ENCODE results near the gene NKX6-2. TPM values are rescaled to one million over a fixed set of nuclear protein-coding genes. Genes with fewer than 3 reads are reported as not detected.
A peak's percentile ranks its signal among the peaks of the same experiment; 100 is the strongest.

Gene NKX6-2
- total RNA-seq, 1 donor from 2014 or later, result not detected

GRCh38 chr10:132786884-132787494 is 1.0 kb upstream of the NKX6-2 start:
- no peaks in the 10 kb centered on the region for H3K4me1 Mint-ChIP-seq (ENCODE audit: low read depth, unreplicated experiment)
- no peak overlapping the region for H2AFZ ChIP-seq (ENCODE audit: low read depth, low read length)
- DNase-seq (ENCODE audit: low read depth) (no peak), FAIRE-seq (no peak)
- no peaks in the 10 kb centered on the region for H3K79me2 ChIP-seq (ENCODE audit: insufficient read depth, low read length)
- H3K36me3 Mint-ChIP-seq (ENCODE audit: low read depth, unreplicated experiment), result peaks cover 10% of the 10 kb centered on the region
- peaks cover 40% of the 10 kb centered on the region for H3K27me3 ChIP-seq (ENCODE audit: insufficient read depth, low read length)
- peaks cover 10% of the 10 kb centered on the region for H3K9me3 Mint-ChIP-seq (ENCODE audit: unreplicated experiment)
- no peak for TF ChIP-seq CTCF (IDR thresholded peaks at IDR 0.05; ENCODE audit: insufficient read depth, low read depth, low read length)
- TF ChIP-seq EZH2 (IDR thresholded peaks at IDR 0.05; ENCODE audit: insufficient read depth, low read length), result peak; percentile 100
- H3K4me2 ChIP-seq (ENCODE audit: low read length), result peak overlapping the region; percentile 30
- H4K20me1 ChIP-seq (ENCODE audit: insufficient read depth, low read length), result peaks cover 16% of the 10 kb centered on the region
- no peak overlapping the region for H3K4me3 Mint-ChIP-seq (ENCODE audit: unreplicated experiment)
- H3K9ac ChIP-seq (ENCODE audit: low read length), result no peak overlapping the region
- H3K4me3 ChIP-seq (ENCODE audit: insufficient read depth, low read depth, low read length), result no peak overlapping the region
- H3K27ac ChIP-seq (ENCODE audit: low read depth, low read length), result no peak overlapping the region
- H3K9me3 ChIP-seq (ENCODE audit: insufficient read depth, low read depth, low read length), result no peaks in the 10 kb centered on the region
- peaks cover 2% of the 10 kb centered on the region for H3K36me3 ChIP-seq (ENCODE audit: insufficient read depth, low read length)
- H3K27ac Mint-ChIP-seq (ENCODE audit: unreplicated experiment), result no peak overlapping the region
- H3K4me1 ChIP-seq (ENCODE audit: insufficient read depth, low read length), result peaks cover 5% of the 10 kb centered on the region
- H3K27me3 Mint-ChIP-seq (ENCODE audit: low read depth, unreplicated experiment), result peaks cover 30% of the 10 kb centered on the region

- H3K4me1 Mint-ChIP-seq (ENCODE audit: low read depth, unreplicated experiment), result no peaks in the 10 kb centered on the region
- Histone ChIP-seq H3K4me2 (ENCODE audit: low read length) (peak overlapping the region; percentile 30), H3K27me3 (ENCODE audit: insufficient read depth, low read length) (peaks cover 40% of the 10 kb centered on the region), H3K27ac (ENCODE audit: low read depth, low read length) (no peak overlapping the region), H3K9me3 (ENCODE audit: insufficient read depth, low read depth, low read length) (no peaks in the 10 kb centered on the region), H3K79me2 (ENCODE audit: insufficient read depth, low read length) (no peaks in the 10 kb centered on the region), H2AFZ (ENCODE audit: low read depth, low read length) (no peak overlapping the region), H4K20me1 (ENCODE audit: insufficient read depth, low read length) (peaks cover 16% of the 10 kb centered on the region), H3K9ac (ENCODE audit: low read length) (no peak overlapping the region), H3K4me3 (ENCODE audit: insufficient read depth, low read depth, low read length) (no peak overlapping the region), H3K36me3 (ENCODE audit: insufficient read depth, low read length) (peaks cover 2% of the 10 kb centered on the region), H3K4me1 (ENCODE audit: insufficient read depth, low read length) (peaks cover 5% of the 10 kb centered on the region)
- H3K36me3 Mint-ChIP-seq (ENCODE audit: low read depth, unreplicated experiment), result peaks cover 14% of the 10 kb centered on the region
- H3K4me3 Mint-ChIP-seq (ENCODE audit: unreplicated experiment), result no peak overlapping the region
- TF ChIP-seq EZH2 (IDR thresholded peaks at IDR 0.05; ENCODE audit: insufficient read depth, low read length), result no peak
- no peak for TF ChIP-seq CTCF (IDR thresholded peaks at IDR 0.05; ENCODE audit: insufficient read depth, low read depth, low read length)
- H3K27ac Mint-ChIP-seq (ENCODE audit: unreplicated experiment), result no peak overlapping the region
- DNase-seq (ENCODE audit: low read depth) (no peak), FAIRE-seq (no peak)
- peaks cover 10% of the 10 kb centered on the region for H3K9me3 Mint-ChIP-seq (ENCODE audit: unreplicated experiment)
- H3K27me3 Mint-ChIP-seq (ENCODE audit: low read depth, unreplicated experiment), result peaks cover 33% of the 10 kb centered on the region
Measured at GRCh38 chr10:132786476-132786883, 533 bp upstream of the NKX6-2 start.
